HG03565 (cell line): ENCODE measurements around the gene ANKS1A.

Experiments
- ATAC-seq: cut with Tn5 transposase; IDR thresholded peaks from one replicate; pipeline ENCODE4 v1.9.1; 2021; ENCODE audit warnings: mild to moderate bottlenecking, moderate library complexity; ENCODE audit not compliant: unreplicated experiment

Gene ANKS1A

DNA sequence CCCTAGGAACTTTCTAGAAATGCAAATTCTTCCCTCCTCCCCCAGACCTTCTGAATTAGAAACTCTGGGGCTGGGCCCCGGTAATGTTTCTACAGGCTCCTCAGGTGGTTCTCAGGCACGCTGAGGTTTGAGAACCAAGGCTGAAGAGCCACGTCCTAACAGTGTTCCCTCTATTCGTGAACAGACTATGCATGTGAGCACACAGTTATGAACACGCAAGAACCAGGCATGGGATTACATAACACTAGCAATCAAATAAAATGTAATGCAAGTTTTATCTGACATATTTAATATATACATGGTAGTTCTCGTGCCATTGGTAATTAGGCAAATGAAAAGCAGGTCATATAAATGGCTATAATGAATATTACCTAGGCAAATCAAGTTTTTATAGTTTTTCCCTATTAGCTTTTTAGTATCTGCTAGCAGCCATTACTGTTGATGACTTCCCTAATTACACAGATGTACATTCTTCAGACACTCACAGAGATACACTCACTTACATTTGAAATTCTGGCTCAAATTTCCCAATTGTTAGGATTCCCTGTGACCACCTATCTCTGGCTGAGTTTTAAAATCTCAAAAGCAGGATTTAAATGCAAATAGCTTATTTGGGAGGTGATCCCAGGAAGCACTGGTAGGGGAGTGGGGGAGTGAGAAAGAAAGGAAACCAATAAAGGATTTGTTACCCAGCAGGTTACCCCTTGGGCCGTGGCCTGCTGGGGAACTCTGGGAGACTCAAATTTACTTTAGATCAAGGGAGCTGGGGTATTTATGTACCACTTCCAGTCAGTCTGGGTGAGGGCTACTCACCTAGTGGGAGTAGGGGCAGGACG, 148.0 kb downstream of the ANKS1A start:
- no peak for ATAC-seq

GRCh38 chr6:35037664-35038038, 148.6 kb downstream of the ANKS1A start:
- ATAC-seq = no peak

- ATAC-seq = no peak
These were observed 149.0 kb downstream of the ANKS1A start for GRCh38 chr6:35038076-35038475.

DNA sequence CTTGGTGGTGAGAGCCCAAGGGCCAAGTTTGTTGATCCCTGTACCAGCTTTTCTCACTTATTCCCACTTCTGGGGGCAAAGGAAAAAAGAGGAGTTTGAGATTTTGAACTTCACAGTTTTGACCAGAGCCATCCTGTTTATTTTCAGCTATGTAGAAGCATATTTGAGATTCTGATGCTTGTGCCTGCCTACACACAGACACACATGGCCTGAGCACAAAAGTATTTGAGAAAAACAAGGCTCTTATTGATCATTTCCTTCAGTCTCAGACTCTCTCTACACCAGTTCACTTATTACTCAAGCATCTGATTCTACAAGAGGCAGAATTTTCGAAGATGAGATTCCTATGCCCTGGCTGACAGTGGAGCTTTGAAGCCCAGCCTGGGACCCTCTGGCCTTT, 151.3 kb downstream of the ANKS1A start:
- ATAC-seq = no peak

- no peak for ATAC-seq
These were observed 152.2 kb downstream of the ANKS1A start for GRCh38 chr6:35041086-35041861.

DNA sequence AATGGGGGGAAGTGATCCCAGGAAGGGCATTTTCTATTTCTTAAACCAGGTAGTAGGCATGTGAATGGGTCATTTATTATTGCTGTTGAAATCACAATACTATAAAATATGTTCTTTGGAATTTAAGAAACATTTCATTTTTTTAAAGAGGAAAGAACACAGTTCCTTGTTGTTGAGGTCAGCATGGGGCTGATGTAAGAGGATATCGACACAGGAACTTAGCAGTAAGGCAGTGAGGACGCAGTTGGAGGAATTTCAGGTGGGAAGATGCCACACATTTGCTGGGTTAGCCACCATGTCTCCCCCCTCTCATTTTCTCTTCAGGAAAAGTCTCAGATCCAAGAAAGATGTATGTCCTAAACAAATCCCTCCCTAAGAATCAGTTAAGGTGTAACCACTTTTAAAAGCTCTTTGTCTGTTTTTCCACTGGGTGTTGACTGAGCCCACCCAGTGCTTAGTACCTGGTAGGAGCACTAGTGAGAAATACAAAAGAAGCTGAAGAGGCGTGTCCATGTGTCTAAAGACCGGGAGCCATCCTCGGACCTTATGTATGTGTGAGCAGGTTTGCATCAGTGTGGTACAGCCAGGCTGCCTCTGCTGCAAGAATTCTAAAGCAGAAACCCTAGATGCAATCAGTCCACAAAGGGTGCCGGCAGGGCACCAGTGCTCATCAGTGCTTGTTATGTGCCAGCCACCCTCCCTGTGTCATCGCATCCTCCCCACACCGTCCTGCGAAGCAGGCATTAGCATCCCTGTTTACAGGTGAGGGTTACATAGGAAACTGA, 153.2 kb downstream of the ANKS1A start:
- ATAC-seq = no peak

- no peak for ATAC-seq
These were observed 154.5 kb downstream of the ANKS1A start for GRCh38 chr6:35043381-35044130.

GRCh38 chr6:35044145-35044745, 155.2 kb downstream of the ANKS1A start:
- no peak for ATAC-seq

DNA sequence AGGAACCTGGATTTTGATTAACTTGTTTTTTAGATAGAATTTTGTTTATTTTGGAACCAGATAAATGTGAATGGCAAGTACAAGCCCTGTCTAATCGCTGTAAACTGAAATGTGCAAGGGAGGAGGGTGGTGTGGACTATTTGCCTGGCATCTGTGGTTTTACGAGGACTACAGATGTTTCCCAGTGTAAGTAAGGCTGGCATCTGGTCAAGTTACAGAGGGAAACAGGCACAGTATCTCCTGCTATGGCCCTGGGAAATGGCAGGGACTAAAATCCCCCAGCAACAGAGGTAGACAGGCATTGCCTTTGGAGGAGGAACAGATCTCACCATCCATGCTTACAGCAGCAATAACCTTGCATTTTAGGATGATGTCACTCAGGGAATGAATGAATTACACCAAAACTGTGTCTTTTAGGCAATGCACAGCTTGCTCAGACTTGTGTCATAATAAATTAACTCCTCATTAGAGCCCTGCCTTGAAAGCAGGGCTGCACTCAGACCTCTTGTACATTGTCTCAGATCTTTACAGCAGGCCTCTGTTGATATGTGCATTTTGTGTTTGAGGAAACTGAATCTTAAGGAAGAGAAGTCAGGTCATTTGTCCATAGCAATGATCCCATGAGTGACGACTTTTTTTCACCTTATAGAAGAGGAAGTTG, 155.8 kb downstream of the ANKS1A start:
- no peak for ATAC-seq

- no peak for ATAC-seq
These were observed 157.0 kb downstream of the ANKS1A start for GRCh38 chr6:35046103-35046502.

GRCh38 chr6:35046862-35047261, 157.8 kb downstream of the ANKS1A start:
- no peak for ATAC-seq

GRCh38 chr6:35047265-35048011, 158.4 kb downstream of the ANKS1A start:
- ATAC-seq = no peak

DNA sequence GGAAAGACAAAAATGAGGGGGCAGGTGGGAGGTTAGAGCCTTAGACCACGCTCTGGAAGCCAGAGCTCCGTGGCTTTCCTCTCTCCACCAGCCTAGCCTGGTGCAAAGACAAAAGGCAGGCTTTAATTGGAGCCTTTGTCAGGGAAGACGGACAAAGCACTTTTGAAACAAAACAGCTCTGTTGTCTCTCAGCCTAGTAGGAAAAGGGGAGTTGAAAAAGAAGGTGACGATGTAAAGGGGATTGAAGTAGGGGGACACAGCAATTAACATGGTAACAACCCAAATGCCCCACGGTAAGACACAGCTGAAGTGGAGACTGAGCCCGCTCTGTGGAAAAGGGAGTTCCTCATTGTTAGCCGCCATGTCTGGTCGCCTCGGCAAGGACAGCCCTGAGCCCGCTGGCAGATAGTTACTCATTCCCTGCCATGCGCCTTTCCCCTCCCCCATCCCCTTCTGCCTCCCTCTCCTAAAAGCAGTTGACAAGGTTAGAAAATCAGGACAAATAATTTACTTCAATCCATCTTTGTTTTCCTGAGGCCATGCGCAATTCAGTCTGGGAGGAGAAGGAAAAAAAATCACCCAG, 159.1 kb downstream of the ANKS1A start:
- ATAC-seq = no peak

DNA sequence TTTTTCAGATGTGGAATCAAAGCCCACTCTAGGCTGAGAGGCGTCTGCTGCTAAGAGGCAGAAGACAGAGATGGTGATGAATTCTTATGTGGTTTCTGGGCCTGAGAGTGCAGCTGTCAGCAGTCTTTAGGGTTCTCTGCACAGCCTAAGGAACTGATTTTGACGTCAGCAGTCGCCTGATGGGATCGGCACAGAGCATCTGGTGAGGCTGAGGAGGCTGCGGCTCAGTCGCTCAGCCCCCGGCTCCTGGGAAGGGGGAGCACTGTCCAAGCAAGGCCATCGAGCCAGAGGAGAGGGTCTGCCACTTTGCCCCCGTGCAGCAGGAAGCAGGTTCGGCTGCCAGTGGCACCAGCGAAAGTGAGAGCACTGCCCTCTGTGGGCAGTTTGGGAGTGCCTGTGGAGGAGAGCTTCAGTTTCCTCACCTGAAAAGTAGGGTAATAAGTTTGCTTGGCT, 159.6 kb downstream of the ANKS1A start:
- ATAC-seq = no peak

- ATAC-seq = no peak
These were observed 160.2 kb downstream of the ANKS1A start for GRCh38 chr6:35049156-35049735.

DNA sequence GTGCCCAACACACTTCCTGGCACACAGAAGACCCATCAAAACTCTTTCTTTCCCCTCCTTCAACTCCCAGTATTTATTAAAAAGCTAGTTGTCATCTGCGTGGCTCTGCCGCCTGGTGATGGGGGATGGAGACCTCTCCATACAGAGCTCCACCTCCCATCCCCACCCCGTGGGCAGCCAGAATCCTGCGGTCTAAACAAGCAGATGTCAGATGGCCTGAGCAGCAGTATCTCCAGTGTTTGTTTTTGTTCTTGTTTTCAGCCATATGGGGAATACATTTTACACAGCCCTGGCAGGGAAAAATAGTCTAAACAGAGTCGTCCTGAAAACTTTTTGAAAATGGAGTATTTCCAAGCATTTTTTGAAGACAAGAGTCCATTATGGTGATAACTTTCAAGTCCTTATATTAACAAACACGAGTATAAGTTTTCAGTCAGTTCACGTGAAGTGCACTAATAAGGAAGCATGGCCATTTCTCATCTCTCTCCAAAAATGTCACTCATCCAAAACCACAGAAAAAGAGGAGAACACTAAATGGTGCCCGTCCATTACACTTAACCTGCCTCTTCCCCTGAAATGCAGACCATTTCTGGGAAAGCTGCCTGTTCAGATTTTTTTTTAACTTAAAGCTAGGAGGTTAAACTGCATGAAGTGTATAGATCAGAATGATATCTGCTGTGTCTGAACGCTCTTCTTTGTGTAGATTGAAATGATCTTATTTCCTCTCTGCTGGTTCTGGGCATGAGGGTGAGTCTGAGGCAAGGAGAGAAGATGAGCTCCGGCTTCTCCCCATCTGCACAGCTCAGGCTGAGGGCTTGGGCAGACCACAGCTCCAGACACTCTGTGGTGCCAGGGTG, 161.1 kb downstream of the ANKS1A start:
- ATAC-seq = no peak

GRCh38 chr6:35050757-35051330, 161.8 kb downstream of the ANKS1A start:
- ATAC-seq = no peak
